Neural cell (in vitro differentiated cells): ENCODE data around the gene EXD3. TPM values are rescaled to one million over a fixed set of nuclear protein-coding genes. Genes with fewer than 3 reads are reported as not detected.

Experiments
- H2AFZ ChIP-seq: fragments of 200-600, 300-800 bp; sonication (generic), shearing (Covaris generic); 2 replicates; pipeline ENCODE4 v1.6.0; 2014; ENCODE audit warnings: low read depth, mild to moderate bottlenecking, antibody characterized with exemption, low read length, moderate library complexity
- H3F3A ChIP-seq: fragments of 200-600 bp; shearing (Covaris generic); 2 replicates; pipeline ENCODE4 v1.6.1; 2016; ENCODE audit warnings: mild to moderate bottlenecking, moderate library complexity, mixed read lengths, antibody characterized with exemption, low read length; ENCODE audit not compliant: insufficient read depth, poor library complexity, severe bottlenecking
- H3K27ac ChIP-seq: fragments of 200-600, 300-800 bp; sonication (generic), shearing (Covaris generic); 2 replicates; pipeline ENCODE4 v1.5.1; 2014; ENCODE audit warnings: mild to moderate bottlenecking, low read length, moderate library complexity
- H3K27me3 ChIP-seq: fragments of 300-800, 200-600 bp; sonication (generic), shearing (Covaris generic); 2 replicates; pipeline ENCODE4 v1.6.0; 2014; ENCODE audit warnings: mild to moderate bottlenecking, low read depth, low read length, moderate library complexity; ENCODE audit not compliant: insufficient read depth
- H3K36me3 ChIP-seq: fragments of 300-800, 200-600 bp; sonication (generic), shearing (Covaris generic); 2 replicates; pipeline ENCODE4 v1.5.1; 2014; ENCODE audit warnings: mild to moderate bottlenecking, antibody characterized with exemption, low read length, moderate library complexity; ENCODE audit not compliant: insufficient read depth
- H3K4me2 ChIP-seq: fragments of 300-800, 200-600 bp; sonication (generic), shearing (Covaris generic); 2 replicates; pipeline ENCODE4 v1.6.0; 2014; ENCODE audit warnings: mild to moderate bottlenecking, low read length
- H3K4me3 ChIP-seq: fragments of 300-800, 200-600 bp; sonication (generic), shearing (Covaris generic); 2 replicates; pipeline ENCODE4 v1.5.1; 2014; ENCODE audit warnings: mild to moderate bottlenecking, low read length, moderate library complexity
- H3K79me2 ChIP-seq: fragments of 200-600 bp; shearing (Covaris generic); replicated peaks from 2 replicates; pipeline ENCODE4 v1.6.0; 2014; ENCODE audit warnings: mild to moderate bottlenecking, low read length, moderate library complexity; ENCODE audit not compliant: insufficient read depth
- H3K9ac ChIP-seq: fragments of 300-800, 200-600 bp; sonication (generic), shearing (Covaris generic); 2 replicates; pipeline ENCODE4 v1.6.1; 2016; ENCODE audit warnings: mild to moderate bottlenecking, low read length, mixed read lengths
- H3K9me2 ChIP-seq: fragments of 200-600 bp; shearing (Covaris generic); 2 replicates; pipeline ENCODE4 v1.6.1; 2016; ENCODE audit warnings: mild to moderate bottlenecking, low read length, mixed read lengths; ENCODE audit not compliant: insufficient read depth
- H3K9me3 ChIP-seq: fragments of 200-600, 300-800 bp; sonication (generic), shearing (Covaris generic); 2 replicates; pipeline ENCODE4 v1.6.1; 2016; ENCODE audit warnings: mild to moderate bottlenecking, mixed run types, low read length, moderate library complexity, mixed read lengths
- H4K20me1 ChIP-seq: fragments of 200-600 bp; shearing (Covaris generic); 2 replicates; pipeline ENCODE4 v1.6.1; 2016; ENCODE audit warnings: mild to moderate bottlenecking, mixed run types; ENCODE audit not compliant: insufficient read depth
- CTCF ChIP-seq: fragments of 450-650 bp; IDR thresholded peaks from 2 replicates; pipeline ENCODE4 v1.5.1; 2014; ENCODE audit warnings: antibody characterized with exemption, mild to moderate bottlenecking, moderate library complexity; ENCODE audit not compliant: poor library complexity, severe bottlenecking
- EP300 ChIP-seq: fragments of 450-650 bp; conservative IDR thresholded peaks from 2 replicates; pipeline ENCODE4 v1.6.1; 2014; ENCODE audit warnings: antibody characterized with exemption, mild to moderate bottlenecking, moderate library complexity; ENCODE audit not compliant: poor library complexity, severe bottlenecking
- MXI1 ChIP-seq: fragments of 450-650 bp; conservative IDR thresholded peaks from 2 replicates; pipeline ENCODE4 v1.6.1; 2014; ENCODE audit warnings: antibody characterized with exemption, mild to moderate bottlenecking; ENCODE audit not compliant: poor library complexity, severe bottlenecking
- POLR2AphosphoS5 ChIP-seq: IDR thresholded peaks from 2 replicates; pipeline ENCODE4 v1.6.1; 2012
- RAD21 ChIP-seq: fragments of 450-650 bp; conservative IDR thresholded peaks from 2 replicates; pipeline ENCODE4 v1.6.1; 2014; ENCODE audit warnings: antibody characterized with exemption, mild to moderate bottlenecking, moderate library complexity
- REST ChIP-seq: IDR thresholded peaks from 2 replicates; pipeline ENCODE4 v1.6.1; 2012; ENCODE audit warnings: borderline replicate concordance
- SMC3 ChIP-seq: fragments of 450-650 bp; conservative IDR thresholded peaks from 2 replicates; pipeline ENCODE4 v1.6.1; 2014; ENCODE audit warnings: antibody characterized with exemption, mild to moderate bottlenecking, moderate library complexity; ENCODE audit not compliant: poor library complexity
- TAF1 ChIP-seq: IDR thresholded peaks from 2 replicates; pipeline ENCODE4 v1.6.1; 2012; ENCODE audit warnings: low read depth
- polyA plus RNA-seq: library from polyadenylated mRNA; depleted of rRNA; stranded (reverse); fragments of >200 nt; gene quantifications from 2 replicates; pipeline ENCODE4 v1.2.3, GENCODE V29; 2014

The EXD3 gene
- polyA plus RNA-seq, 1 donor from 2014 or later, result 32.9 TPM

- no peaks in the 10 kb centered on the region for H3K36me3 ChIP-seq
Measured at GRCh38 chr9:137441935-137442321, 19.0 kb upstream of the EXD3 start.

GRCh38 chr9:137441289-137441934 lies 18.4 kb upstream of the EXD3 start, which contains the start of gene ENTPD8:
TSS of gene ENTPD8 (minus strand) at chr9:137441357. CDS start at chr9:137438285, 3,072 bp downstream.
- H2AFZ ChIP-seq, result no peak within 1 kb of the TSS
- no peak within 1 kb of the TSS for H3K27ac ChIP-seq
- H3K9ac ChIP-seq, result no peak within 1 kb of the TSS
- no peaks in the 10 kb centered on the region for H3K9me3 ChIP-seq
- no peak within 1 kb of the TSS for H3K4me2 ChIP-seq
- no peaks in the 10 kb centered on the region for H4K20me1 ChIP-seq
- no peaks in the 10 kb centered on the region for H3K36me3 ChIP-seq
- peak within 1 kb of the TSS; percentile 53 for H3K4me3 ChIP-seq
- no peaks in the 10 kb centered on the region for H3F3A ChIP-seq
- no peaks in the 10 kb centered on the region for H3K79me2 ChIP-seq
- peaks cover 10% of the 10 kb centered on the region for H3K27me3 ChIP-seq
- no peaks in the 10 kb centered on the region for H3K9me2 ChIP-seq
- TF ChIP-seq SMC3, result no peak
- TF ChIP-seq REST, result no peak
- TF ChIP-seq POLR2AphosphoS5, result no peak
- no peak for TF ChIP-seq RAD21
- no peak for TF ChIP-seq CTCF
- no peak for TF ChIP-seq TAF1
- no peak for TF ChIP-seq EP300
- TF ChIP-seq MXI1, result no peak

More at GRCh38 chr9:137441935-137442321, 19.0 kb upstream of the EXD3 start:
- no peak overlapping the region for H3K4me3 ChIP-seq
- no peak overlapping the region for H2AFZ ChIP-seq
- H3K27me3 ChIP-seq, result peaks cover 10% of the 10 kb centered on the region
- H3K9me2 ChIP-seq, result no peaks in the 10 kb centered on the region
- no peak overlapping the region for H3K27ac ChIP-seq
- H3K79me2 ChIP-seq, result no peaks in the 10 kb centered on the region
- H3F3A ChIP-seq, result no peaks in the 10 kb centered on the region
- no peaks in the 10 kb centered on the region for H3K9me3 ChIP-seq
- H3K9ac ChIP-seq, result no peak overlapping the region
- H3K4me2 ChIP-seq, result no peak overlapping the region
- TF ChIP-seq SMC3 (no peak), CTCF (no peak), REST (no peak)
- no peaks in the 10 kb centered on the region for H4K20me1 ChIP-seq
